GM18909 (cell line): ENCODE measurements around the gene LPCAT4.
A peak's percentile ranks its signal among the peaks of the same experiment; 100 is the strongest.
"Not testable (repeated sequence)": the region's sequence is repeated elsewhere in the genome, so short reads cannot be mapped to it uniquely, and the experiment has no call there.

Experiments
- ATAC-seq: cut with Tn5 transposase; IDR thresholded peaks from one replicate; pipeline ENCODE4 v1.9.1; 2021; ENCODE audit warnings: mild to moderate bottlenecking; ENCODE audit not compliant: unreplicated experiment, poor library complexity

Gene LPCAT4

GRCh38 chr15:34365091-34365825 lies 1.7 kb downstream of the LPCAT4 start:
- ATAC-seq, result no peak

DNA sequence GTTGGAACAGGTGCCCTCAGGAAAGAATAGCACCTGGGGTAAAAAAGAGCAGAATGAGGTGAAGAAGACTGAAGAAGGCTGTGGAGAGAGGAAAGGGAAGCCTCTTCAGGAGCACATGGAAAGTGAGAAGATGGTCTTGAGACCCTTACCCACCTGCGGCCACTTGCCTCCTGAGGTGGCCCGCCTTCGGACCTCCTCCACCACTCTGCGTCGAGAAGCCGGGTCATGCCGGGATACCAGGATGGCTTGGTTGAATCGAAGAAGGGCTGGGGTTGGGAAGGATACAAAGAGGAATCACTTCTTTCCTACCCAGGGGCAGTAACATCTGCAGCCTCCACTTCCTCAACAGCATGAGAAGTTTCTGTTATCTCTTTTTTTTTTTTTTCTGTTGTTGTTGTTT lies 3.0 kb downstream of the LPCAT4 start:
- no peak for ATAC-seq

GRCh38 chr15:34362047-34362773 lies 4.8 kb downstream of the LPCAT4 start:
- ATAC-seq, result no peak

DNA sequence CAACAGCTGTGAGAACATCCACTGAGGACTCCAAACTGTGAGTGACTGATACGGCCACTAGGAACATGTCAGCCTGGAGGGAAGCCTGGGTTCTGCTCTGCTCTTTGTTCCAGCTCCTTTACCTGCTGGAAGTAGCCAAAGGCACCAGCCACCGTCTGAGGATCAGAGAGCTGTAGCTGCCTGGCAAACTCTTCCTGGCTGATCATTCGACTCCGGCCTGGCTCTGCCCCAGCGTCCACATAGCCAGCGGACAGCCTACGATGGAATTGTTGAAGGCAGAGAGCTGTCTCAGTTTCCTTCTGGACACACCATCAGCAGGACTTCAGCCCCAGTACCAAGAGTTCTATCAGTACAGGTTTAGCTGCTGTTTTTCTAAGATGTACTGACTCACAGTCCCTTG lies 5.7 kb downstream of the LPCAT4 start:
- ATAC-seq, result no peak

DNA sequence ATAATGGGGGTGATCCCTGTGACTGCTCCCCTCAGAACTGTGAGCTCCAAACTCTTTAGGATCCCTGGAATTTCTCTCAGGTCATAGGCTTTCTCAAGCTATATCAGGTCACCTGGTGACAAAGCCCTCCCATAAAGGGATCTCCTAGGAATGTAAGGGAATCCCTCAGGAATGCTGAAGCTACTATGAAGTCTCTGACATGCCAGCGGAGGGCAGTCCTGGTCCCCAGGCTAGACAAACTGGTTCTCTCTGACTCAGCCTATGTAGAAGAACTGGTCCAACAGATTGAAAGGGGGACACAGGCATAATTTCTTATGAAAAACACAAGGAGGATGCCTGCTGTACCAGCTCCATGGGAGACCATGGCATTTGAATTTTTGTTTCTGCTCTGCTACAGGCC lies 6.7 kb downstream of the LPCAT4 start:
- ATAC-seq, result no peak

DNA sequence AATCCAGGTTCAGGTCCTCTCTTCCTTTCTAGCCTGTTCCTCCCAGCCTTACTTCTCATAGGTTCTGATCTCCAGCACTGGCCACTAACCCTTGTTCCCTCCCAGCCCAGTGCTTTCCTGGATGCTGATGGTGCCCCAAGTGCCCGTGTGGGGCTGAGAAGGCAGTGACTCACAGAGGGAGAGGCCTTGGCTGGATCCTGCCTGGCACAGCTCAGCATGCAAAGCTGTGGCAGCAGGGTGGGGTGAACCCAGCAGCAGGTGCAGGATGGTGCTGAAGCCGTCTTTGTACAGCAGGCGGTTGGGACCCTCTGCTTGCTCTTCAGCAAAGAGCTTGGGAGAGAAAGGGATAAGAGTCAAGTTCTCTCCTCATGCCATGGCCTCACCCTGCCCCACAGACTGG lies 7.6 kb downstream of the LPCAT4 start:
- no peak for ATAC-seq

DNA sequence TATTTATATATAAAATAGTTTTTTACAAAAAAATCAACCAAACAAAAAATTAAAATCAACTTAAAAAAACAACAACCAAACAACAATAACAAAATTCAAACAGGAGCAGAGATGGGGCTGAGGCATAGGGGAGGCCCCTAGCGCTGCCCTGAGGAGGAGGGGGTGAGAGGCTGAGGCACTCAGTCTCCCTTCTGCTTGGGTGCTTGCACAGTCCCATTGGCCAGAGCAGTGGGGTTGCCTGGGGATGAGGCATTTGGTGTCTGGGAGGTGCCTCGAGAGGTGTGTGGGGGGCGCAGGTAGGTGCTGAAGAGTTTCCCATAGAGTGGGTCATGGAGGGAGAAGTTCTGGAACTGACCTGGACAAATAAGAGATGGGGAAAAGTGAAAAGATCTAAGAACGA lies 8.0 kb downstream of the LPCAT4 start:
- no peak for ATAC-seq

- ATAC-seq, result no peak
Observed at GRCh38 chr15:34358367-34358766, 8.6 kb downstream of the LPCAT4 start.

- no peak for ATAC-seq
Observed at GRCh38 chr15:34357653-34358052, 9.3 kb downstream of the LPCAT4 start.

- no peak for ATAC-seq
Observed at GRCh38 chr15:34355241-34355640, 11.8 kb downstream of the LPCAT4 start.

GRCh38 chr15:34354286-34354685 lies 12.7 kb downstream of the LPCAT4 start:
- ATAC-seq, result no peak

- no peak for ATAC-seq
Observed at GRCh38 chr15:34353627-34354026, 13.4 kb downstream of the LPCAT4 start.

GRCh38 chr15:34352996-34353395 lies 14.0 kb downstream of the LPCAT4 start:
- not testable (repeated sequence) for ATAC-seq

- no peak for ATAC-seq
Observed at GRCh38 chr15:34349769-34350168, 17.2 kb downstream of the LPCAT4 start.

- no peak for ATAC-seq
Observed at GRCh38 chr15:34348735-34349300, 18.2 kb downstream of the LPCAT4 start.

DNA sequence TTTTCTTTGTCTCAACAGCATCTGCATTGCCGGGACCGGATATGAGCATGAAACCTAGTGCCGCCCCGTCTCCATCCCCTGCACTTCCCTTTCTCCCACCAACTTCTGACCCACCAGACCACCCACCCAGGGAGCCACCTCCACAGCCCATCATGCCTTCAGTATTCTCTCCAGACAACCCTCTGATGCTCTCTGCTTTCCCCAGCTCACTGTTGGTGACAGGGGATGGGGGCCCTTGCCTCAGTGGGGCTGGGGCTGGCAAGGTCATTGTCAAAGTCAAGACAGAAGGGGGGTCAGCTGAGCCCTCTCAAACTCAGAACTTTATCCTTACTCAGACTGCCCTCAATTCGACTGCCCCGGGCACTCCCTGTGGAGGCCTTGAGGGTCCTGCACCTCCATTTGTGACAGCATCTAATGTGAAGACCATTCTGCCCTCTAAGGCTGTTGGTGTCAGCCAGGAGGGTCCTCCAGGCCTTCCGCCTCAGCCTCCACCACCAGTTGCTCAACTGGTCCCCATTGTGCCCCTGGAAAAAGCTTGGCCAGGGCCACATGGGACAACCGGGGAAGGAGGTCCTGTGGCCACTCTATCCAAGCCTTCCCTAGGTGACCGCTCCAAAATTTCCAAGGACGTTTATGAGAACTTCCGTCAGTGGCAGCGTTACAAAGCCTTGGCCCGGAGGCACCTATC lies 18.9 kb downstream of the LPCAT4 start:
- ATAC-seq, result no peak

GRCh38 chr15:34342737-34343575 lies 24.0 kb downstream of the LPCAT4 start, which contains the start of the genes NOP10 and NUTM1:
Gene NOP10, minus strand, starts transcription at chr15:34343136. Its CDS starts 63 bp downstream, at chr15:34343073.
Gene NUTM1, plus strand, starts transcription at chr15:34343315. Its CDS starts 382 bp downstream, at chr15:34343697.
- peak; percentile 91 for ATAC-seq

GRCh38 chr15:34342213-34342736 lies 24.7 kb downstream of the LPCAT4 start:
- not testable (repeated sequence) for ATAC-seq

GRCh38 chr15:34341381-34342212 lies 25.4 kb downstream of the LPCAT4 start:
- ATAC-seq, result no peak
